C1 segment of cervical spinal cord (tissue), 14 donors: ENCODE data around the gene TMUB1.

Source experiments
- DNase-seq, 14 donors: peaks; one replicate each; lab custom pipeline; 2025; lab: John Stamatoyannopoulos, UW

TMUB1 gene

GRCh38 chr7:151085691-151086620 is 2.7 kb upstream of the TMUB1 start, which contains the start of gene AGAP3:
AGAP3 (plus strand) TSS chr7:151086475; CDS start chr7:151086742, 267 bp downstream.
- DNase-seq, result peak; percentile 23 to 95 (median 82)

DNA sequence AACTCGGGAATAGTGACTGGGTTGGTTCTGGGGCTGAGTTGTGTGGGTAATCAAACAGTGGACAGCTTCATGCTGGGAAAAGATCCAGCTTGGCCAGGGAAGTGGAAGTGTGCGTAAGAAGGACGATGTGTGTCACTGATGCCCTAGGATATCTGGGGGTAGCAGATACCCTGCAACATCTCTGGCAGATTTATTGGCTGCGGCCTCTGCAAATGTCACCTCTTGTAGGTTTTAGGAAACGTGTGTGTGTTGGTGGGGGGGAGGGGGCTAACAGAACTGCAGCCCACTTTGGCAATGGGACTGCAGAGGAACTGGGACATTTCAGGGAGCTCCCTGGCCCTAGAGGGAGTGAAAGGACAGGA is 2.0 kb upstream of the TMUB1 start:
- DNase-seq, result no peak

GRCh38 chr7:151083824-151084160 is 499 bp upstream of the TMUB1 start:
- DNase-seq, result no peak

DNA sequence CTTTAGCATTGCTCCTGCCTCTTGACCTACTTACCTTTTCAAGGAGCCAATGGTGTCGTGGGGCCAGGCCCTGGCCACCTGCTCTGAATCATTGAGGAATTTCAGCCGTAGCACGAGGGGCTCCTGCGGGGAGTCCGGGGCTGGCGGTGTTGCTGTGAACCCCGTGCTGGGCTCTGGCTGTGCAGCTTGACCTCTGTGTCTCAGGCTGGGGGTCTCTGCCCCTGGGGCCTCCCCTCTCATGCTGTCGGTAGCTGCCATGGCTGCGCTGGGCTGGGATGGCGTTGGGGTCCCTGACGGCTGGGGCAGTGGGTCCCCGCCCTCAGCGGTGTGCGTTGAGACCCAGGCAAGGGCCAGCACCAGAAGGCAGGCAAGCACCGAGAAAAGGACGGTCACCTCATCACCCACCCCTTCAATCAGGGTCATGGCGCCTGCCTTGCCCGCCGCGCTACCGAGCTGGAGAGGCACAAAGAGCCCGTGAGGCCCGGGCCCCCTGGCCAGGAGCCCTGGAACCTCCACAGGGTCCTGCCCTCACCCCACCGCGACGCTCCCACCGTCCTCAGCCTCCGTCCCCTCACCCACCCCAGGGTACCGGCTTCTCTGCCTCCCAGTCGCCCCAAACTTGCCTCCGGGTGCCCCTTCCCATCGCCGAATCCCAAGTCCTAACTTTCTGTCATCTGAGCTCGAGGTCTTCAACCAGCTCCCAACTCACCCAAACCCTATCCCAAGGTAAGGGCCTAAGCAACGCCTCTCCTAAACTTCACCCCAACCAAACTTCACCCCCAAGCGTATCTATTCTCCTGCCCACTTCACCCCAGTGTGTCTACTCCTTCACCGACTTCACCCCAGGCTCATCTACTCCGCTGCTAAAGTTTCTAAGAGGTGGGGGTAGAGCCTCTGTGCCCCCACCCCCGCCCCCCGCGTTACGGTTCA is 887 bp downstream of the TMUB1 start:
- DNase-seq, result no peak

- DNase-seq, result no peak
Observed at GRCh38 chr7:151081170-151082101, 1.9 kb downstream of the TMUB1 start.

DNA sequence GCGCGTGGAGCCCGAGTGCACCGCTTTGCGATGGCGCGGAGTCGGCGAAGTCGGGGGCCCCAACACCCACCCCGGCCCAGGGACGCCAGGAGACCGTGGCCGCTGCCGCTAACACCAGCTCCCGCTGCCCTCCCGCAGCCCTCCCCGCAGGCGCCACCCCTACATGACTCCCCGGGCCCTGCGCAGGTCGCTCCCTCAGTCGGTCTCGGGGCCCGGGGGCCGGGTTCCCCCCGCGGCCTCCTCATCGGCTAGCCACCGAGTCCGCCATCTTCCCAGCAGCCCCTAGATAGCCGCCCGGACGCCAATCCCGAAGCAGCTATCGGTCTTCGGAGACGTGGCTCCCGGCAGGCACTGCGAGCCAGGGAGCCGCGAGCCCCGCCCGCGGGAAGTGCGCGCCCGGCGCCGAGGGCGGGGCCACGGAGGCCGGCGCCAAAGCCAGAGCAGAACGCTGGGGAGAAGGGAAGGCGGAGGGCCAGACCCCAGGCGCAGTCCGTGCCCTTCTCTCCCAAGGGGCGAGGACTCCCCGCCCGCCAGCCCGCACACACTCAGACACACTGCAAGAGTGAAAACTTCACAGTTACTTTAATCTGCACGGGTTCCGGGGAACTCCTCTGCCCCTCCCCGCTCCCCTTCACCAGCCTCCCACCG is 2.6 kb downstream of the TMUB1 start, which contains the start of gene FASTK:
Gene FASTK, minus strand, starts transcription at position 288 of the 648 bp plus-strand sequence. Its CDS starts 43 bp downstream, at position 245.
- peak; percentile 37 to 92 (median 84) for DNase-seq

DNA sequence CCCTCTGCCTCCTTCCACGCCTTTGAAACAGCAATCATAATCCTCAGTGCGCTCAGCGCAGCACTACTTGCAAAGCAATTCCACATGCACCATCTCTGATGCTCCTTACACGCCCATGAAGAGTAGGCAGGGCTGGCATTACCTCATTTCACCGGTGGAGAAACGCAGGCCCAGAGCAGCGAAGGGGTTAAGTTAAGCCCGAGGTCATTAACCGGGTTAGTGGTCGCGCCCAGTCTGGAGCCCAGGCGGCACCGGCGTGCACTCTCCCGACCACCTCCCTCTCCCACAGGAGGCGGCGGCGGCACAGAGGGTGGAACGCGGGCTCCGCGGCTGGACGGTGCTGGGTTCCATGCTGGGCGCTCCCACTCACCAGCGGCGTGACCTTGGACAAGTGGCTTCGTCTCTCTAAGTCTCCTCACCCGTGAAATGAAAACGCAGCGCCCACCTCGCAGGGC is 3.2 kb downstream of the TMUB1 start:
- DNase-seq, result peak in 1 of 14 donors; percentile 52

DNA sequence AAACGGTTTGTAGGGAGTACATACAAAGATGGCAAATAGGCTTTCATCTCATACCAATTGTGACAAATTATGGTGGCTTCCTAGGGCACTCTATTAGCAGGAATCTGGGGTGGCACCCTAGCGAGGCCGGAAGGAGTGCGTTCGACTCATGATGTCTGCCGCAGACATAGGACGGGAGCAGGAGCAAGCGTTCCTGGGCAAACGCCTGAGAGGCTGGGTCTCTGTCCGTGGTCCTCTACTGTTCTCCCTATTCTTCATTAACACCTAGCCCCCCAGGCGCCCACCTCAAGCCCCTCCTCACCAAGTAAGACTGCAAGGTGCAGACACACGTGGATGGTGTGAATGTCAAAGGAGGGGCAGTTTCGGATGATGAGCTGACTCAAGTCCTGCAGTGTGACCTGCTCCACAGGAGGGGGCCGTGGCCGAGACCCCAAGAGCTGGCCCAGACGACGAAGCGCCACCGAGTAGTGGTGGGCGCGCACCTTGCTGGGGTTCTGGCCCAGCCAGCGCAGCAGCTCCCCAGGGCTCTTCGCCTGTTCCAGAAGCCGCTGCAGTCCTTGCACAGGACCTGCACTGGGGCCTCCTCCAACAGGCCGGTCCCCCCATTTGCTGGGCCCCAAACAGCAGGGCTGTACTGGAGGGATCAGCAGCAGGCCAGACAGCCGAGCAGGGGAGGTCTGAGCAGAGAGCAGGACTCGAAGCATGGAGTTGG is 3.9 kb downstream of the TMUB1 start:
- DNase-seq, result no peak

GRCh38 chr7:151078233-151079040 is 4.9 kb downstream of the TMUB1 start:
- no peak for DNase-seq

DNA sequence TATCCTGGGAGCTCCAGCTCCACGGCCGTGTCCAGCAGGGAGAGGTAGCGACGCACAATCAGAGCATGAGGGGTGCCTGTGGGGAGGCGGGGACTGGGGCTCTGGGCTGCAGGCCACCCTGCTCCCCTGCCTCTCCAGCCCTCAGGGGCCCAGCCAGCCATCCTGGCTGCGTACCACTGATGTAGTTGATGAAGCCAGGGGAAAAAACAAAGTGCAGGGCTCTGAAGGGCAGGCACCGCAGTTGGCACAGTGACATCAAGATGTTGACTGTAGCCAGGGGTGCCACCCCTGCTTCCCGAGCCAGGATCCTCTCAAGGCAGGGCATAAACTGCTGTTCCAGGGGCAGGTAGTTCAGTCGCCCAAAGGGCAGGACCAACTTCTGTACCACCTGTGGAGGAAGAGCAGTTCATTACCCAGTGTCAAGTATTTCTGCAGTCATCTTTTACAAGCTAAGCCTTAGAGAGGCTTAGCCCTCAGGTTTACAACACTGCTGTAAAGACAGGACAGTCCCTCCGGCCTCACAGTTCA is 5.5 kb downstream of the TMUB1 start:
- DNase-seq, result no peak

DNA sequence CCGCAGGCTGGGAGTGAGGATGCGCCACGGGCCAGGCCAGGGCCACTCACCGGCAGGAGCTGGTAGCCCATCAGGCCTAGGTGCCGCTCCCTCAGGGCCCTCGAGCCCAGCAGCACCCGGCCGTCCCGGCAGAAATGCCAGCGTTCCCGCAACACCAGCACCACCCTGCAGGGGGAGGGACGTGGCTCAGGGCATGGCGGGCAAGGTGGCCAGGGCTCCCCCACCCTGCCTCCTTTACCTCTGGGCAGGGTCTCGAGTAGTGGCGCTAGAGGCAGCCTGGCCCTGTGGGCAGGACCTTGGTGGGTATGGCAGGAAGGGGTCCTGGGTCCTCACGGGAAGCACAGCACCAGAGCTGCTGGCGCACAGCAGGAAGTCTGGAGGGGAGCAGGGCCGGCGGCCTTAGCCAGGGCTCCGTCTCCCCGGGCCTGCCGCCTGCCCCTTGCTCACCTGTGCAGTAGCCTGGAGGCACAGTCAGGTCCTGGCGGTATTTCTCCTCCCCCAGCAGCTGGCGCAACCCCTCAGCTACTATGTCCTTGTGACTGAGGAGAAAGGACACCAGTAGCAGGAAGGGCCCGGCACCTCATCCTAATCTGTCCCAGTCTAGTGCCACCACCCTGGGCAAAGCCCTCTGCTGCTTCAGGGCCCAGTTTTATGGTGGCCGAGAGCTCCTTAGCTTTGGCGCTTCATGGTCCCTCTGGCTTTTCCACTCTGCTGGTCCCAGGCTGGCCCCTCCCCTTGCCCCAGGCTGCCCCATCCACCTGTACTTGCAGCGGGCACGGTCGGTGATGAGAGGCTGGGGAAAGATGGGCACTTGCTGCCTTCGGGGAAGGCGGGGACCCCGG is 6.2 kb downstream of the TMUB1 start:
- DNase-seq, result no peak

DNA sequence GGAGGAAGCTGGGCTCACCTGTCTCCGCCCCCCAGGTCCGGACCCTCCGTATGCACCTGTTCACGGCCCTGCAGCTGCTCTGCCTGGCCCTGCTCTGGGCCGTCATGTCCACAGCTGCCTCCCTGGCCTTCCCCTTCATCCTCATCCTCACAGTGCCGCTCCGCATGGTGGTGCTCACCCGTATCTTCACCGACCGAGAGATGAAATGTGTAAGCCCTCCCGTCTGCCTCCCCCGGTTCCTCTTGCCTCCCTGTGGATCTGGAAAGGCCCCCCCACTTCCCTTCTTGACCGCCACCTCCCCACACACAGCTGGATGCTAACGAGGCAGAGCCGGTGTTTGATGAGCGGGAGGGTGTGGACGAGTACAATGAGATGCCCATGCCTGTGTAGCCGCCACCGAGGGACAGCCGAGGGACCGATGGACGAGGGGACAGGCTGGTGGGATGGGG is 7.3 kb downstream of the TMUB1 start:
- no peak for DNase-seq

DNA sequence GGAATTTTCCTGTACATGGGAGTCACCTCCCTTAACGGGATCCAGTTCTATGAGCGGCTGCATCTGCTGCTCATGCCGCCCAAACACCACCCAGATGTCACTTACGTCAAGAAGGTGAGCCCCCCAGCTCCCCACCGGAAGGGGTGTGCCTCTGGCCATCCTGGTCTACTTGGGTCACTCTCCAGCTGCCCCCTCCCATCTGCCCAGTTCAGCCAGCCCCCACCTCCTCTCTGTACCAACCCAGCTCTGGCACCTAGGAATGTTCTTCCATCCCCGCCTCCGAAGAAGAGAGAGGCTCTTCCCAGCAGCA is 7.7 kb downstream of the TMUB1 start:
- DNase-seq, result no peak

GRCh38 chr7:151074817-151075661 is 8.3 kb downstream of the TMUB1 start:
- no peak for DNase-seq

DNA sequence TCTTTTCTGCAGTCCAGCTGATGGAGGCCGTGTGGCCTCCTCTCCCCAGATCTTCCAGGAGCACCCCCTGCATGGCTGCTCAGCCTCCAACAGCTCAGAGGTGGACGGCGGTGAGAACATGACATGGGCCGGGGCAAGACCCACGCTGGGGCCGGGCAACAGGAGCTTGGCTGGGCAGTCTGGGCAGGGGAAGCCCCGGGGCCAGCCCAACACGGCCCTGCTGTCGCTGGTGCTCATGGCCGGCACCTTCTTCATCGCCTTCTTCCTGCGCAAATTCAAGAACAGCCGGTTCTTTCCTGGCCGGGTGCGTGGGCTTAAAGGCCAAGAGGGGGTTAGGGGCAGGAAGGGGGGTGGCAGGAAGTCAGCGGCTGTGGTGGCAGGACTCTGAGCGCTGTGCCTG is 9.3 kb downstream of the TMUB1 start:
- DNase-seq, result no peak

DNA sequence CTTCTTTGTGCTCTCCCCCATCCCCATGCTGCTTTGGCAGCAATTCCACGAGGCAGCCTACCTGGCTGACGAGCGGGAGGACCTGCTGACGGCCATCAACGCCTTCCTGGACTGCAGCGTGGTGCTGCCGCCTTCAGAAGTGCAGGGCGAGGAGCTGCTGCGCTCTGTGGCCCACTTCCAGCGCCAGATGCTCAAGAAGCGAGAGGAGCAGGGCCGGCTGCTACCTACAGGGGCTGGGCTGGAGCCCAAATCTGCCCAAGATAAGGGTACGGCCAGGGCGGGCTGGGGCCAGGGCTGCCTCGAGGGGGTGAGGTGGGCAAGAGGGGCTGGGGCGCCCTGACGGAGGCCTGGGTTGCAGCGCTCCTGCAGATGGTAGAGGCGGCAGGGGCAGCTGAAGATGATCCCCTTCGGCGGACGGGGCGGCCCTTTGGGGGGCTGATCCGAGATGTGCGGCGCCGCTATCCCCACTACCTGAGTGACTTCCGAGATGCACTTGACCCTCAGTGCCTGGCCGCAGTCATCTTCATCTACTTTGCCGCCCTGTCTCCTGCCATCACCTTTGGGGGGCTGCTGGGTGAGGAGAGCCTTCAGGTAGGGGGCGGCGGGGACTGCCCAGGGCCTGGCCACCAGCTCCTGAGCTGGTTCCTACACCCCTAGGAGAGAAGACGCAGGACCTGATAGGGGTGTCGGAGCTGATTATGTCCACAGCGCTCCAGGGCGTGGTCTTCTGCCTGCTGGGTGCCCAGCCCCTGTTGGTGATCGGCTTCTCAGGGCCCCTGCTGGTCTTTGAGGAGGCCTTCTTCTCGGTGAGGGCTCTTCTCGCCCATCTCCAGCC is 12.0 kb downstream of the TMUB1 start:
- no peak for DNase-seq
